ENCODE measurements around the gene FMOD. TPM values are rescaled to one million over a fixed set of nuclear protein-coding genes. Genes with fewer than 3 reads are reported as not detected.
"Not testable (repeated sequence)": the region's sequence is repeated elsewhere in the genome, so short reads cannot be mapped to it uniquely, and the experiment has no call there.

The FMOD gene
- total RNA-seq, 1 donor from 2014 or later = 57.1 TPM

- DNase-seq = peak; percentile 89
These were observed 25.4 kb downstream of the FMOD start for GRCh38 chr1:203325418-203326091.

- DNase-seq = peak; percentile 60
These were observed 25.9 kb downstream of the FMOD start for GRCh38 chr1:203325026-203325417.

GRCh38 chr1:203324105-203325025, 26.6 kb downstream of the FMOD start:
- DNase-seq = no peak

GRCh38 chr1:203323587-203323986, 27.3 kb downstream of the FMOD start:
- no peak for DNase-seq

GRCh38 chr1:203322500-203323179, 28.3 kb downstream of the FMOD start:
- peak; percentile 59 for DNase-seq

GRCh38 chr1:203321273-203322052, 29.5 kb downstream of the FMOD start:
- no peak for DNase-seq

GRCh38 chr1:203320591-203321272, 30.2 kb downstream of the FMOD start:
- peak; percentile 85 for DNase-seq

GRCh38 chr1:203318229-203318517, 32.7 kb downstream of the FMOD start:
- no peak for DNase-seq

- DNase-seq = no peak
These were observed 33.3 kb downstream of the FMOD start for GRCh38 chr1:203317429-203318228.

GRCh38 chr1:203316626-203317093, 34.3 kb downstream of the FMOD start:
- DNase-seq = no peak

GRCh38 chr1:203314025-203314759, 36.7 kb downstream of the FMOD start:
- not testable (repeated sequence) for DNase-seq

- DNase-seq = no peak
These were observed 39.3 kb downstream of the FMOD start for GRCh38 chr1:203311368-203312301.

- no peak for DNase-seq
These were observed 42.0 kb downstream of the FMOD start for GRCh38 chr1:203308923-203309331.

GRCh38 chr1:203308328-203308922, 42.5 kb downstream of the FMOD start:
- DNase-seq = no peak

- no peak for DNase-seq
These were observed 43.2 kb downstream of the FMOD start for GRCh38 chr1:203307641-203308126.

GRCh38 chr1:203306965-203307541, 43.9 kb downstream of the FMOD start:
- DNase-seq = no peak

GRCh38 chr1:203306089-203306964, 44.6 kb downstream of the FMOD start:
- DNase-seq = peak; percentile 93
